AG09309 (cell line): ENCODE data around the gene KISS1R.

Source experiments
- DNase-seq: peaks from one replicate; pipeline ENCODE4 v3.0.0-alpha.2; 2010; ENCODE audit warnings: low read depth
- H3K4me3 ChIP-seq: 2 replicates; pipeline ENCODE4 v1.5.1; 2011; ENCODE audit warnings: mild to moderate bottlenecking, low read depth, low read length, moderate library complexity; ENCODE audit not compliant: control insufficient read depth
- CTCF ChIP-seq: IDR thresholded peaks from 2 replicates; pipeline ENCODE4 v1.5.1; 2011; ENCODE audit warnings: mild to moderate bottlenecking, low read depth, low read length, inconsistent platforms; ENCODE audit not compliant: insufficient read depth, control insufficient read depth; ENCODE audit errors: missing control alignments

Gene KISS1R

GRCh38 chr19:929203-929890 is 12.2 kb downstream of the KISS1R start:
- TF ChIP-seq CTCF = no peak
- H3K4me3 ChIP-seq = no peak overlapping the region
- no peak for DNase-seq

- no peak for DNase-seq
- H3K4me3 ChIP-seq = no peak overlapping the region
- no peak for TF ChIP-seq CTCF
These were observed 12.7 kb downstream of the KISS1R start for GRCh38 chr19:929891-930258.

GRCh38 chr19:931860-932647 is 14.9 kb downstream of the KISS1R start:
- no peak for DNase-seq
- H3K4me3 ChIP-seq = no peak overlapping the region
- TF ChIP-seq CTCF = no peak

GRCh38 chr19:932648-933552 is 15.8 kb downstream of the KISS1R start:
- DNase-seq = peak; percentile 63
- no peak for TF ChIP-seq CTCF
- H3K4me3 ChIP-seq = peak overlapping the region; percentile 2

GRCh38 chr19:933553-933882 is 16.4 kb downstream of the KISS1R start:
- peak overlapping the region; percentile 2 for H3K4me3 ChIP-seq
- DNase-seq = no peak
- no peak for TF ChIP-seq CTCF

- H3K4me3 ChIP-seq = no peak overlapping the region
These were observed 17.2 kb downstream of the KISS1R start for GRCh38 chr19:934197-934840.

More at GRCh38 chr19:934197-934840, 17.2 kb downstream of the KISS1R start:
- TF ChIP-seq CTCF = no peak
- DNase-seq = no peak
